Osteocyte (in vitro differentiated cells): ENCODE measurements around the gene SERPING1. TPM values are rescaled to one million over a fixed set of nuclear protein-coding genes. Genes with fewer than 3 reads are reported as not detected.

Source experiments
- DNase-seq: peaks from one replicate; pipeline ENCODE4 v3.0.0; 2021; ENCODE audit warnings: mixed read lengths; ENCODE audit not compliant: unreplicated experiment; ENCODE audit errors: extremely low spot score
- H3K27ac Mint-ChIP-seq: one replicate; pipeline ENCODE4 v1.8.0; 2021; ENCODE audit warnings: mild to moderate bottlenecking, mixed read lengths; ENCODE audit not compliant: unreplicated experiment
- H3K27me3 Mint-ChIP-seq: one replicate; pipeline ENCODE4 v1.8.0; 2021; ENCODE audit warnings: mixed read lengths; ENCODE audit not compliant: unreplicated experiment
- H3K36me3 Mint-ChIP-seq: one replicate; pipeline ENCODE4 v1.8.0; 2021; ENCODE audit warnings: mixed read lengths; ENCODE audit not compliant: unreplicated experiment
- H3K4me1 Mint-ChIP-seq: one replicate; pipeline ENCODE4 v1.8.0; 2021; ENCODE audit warnings: mixed read lengths; ENCODE audit not compliant: unreplicated experiment
- H3K4me3 Mint-ChIP-seq: one replicate; pipeline ENCODE4 v1.8.0; 2021; ENCODE audit warnings: mild to moderate bottlenecking, moderate library complexity, mixed read lengths; ENCODE audit not compliant: unreplicated experiment
- H3K9me3 Mint-ChIP-seq: one replicate; pipeline ENCODE4 v1.8.0; 2021; ENCODE audit warnings: mixed read lengths; ENCODE audit not compliant: unreplicated experiment
- CTCF ChIP-seq: fragments of 200-600 bp; sonication (generic); IDR thresholded peaks from 2 replicates; pipeline ENCODE4 v1.5.0; 2021; ENCODE audit warnings: antibody characterized with exemption, mild to moderate bottlenecking, moderate library complexity
- total RNA-seq: library from RNA; stranded (reverse); gene quantifications from 2 replicates; pipeline ENCODE4 v1.2.1, GENCODE V29; 2021

The SERPING1 gene
- total RNA-seq, 1 donor from 2014 or later: 21.9 TPM

- Mint-ChIP-seq H3K4me3 (peak overlapping the region; percentile 84), H3K27me3 (no peaks in the 10 kb centered on the region), H3K27ac (peak overlapping the region; percentile 93), H3K36me3 (no peaks in the 10 kb centered on the region), H3K9me3 (no peaks in the 10 kb centered on the region), H3K4me1 (peaks cover 26% of the 10 kb centered on the region)
- TF ChIP-seq CTCF: no peak
- no peak for DNase-seq
These were observed 30.5 kb upstream of the SERPING1 start for GRCh38 chr11:57566905-57567514.

DNA sequence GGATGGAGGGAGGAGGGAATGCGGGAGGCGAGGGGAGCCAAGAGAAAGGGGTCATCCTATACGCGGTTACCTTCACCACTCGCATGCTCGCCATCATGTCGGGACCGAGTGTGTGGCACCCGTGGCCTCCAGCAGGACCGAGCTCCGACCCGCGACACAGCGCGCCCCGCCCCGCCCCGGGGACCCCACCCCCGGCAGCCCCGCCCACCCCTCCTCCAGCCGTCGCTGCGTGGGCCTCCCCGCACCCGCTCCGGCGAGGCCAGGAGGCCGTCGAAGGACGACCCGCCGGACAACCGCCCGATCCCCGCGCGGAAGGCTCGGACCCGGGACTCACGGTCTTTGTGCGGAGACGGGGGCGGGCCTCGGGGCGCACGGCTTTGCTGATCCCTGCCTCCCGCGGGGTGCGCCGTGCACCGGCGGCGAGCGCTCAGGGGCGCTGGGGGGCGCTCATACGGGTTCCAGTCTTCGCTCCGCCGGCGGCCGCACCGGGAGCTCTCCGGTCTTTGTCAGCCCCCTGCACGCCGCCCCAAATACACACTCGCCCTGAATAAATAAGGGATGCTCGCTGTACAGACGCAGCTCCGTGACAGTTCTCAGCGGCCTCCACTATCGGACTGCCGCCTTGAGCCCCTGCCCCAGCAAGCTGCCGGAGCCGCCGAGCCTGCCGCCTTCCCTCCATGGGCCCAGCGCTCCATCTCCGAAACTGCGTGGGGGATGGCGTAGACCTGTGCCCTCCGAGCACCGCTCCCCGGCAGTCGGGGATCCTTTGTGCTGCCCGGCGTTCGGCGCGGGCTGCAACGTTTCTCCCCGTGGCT is 29.8 kb upstream of the SERPING1 start, which contains the start of gene UBE2L6:
Gene UBE2L6 (minus strand): TSS at position 158 of the 815 bp plus-strand sequence. CDS start 61 bp downstream, at position 97.
- peaks cover 26% of the 10 kb centered on the region for H3K4me1 Mint-ChIP-seq
- peak; percentile 95 for TF ChIP-seq CTCF
- DNase-seq: peak; percentile 93
- H3K27ac Mint-ChIP-seq: peak within 1 kb of the TSS; percentile 93
- H3K27me3 Mint-ChIP-seq: no peaks in the 10 kb centered on the region
- no peaks in the 10 kb centered on the region for H3K9me3 Mint-ChIP-seq
- peak within 1 kb of the TSS; percentile 97 for H3K4me3 Mint-ChIP-seq
- H3K36me3 Mint-ChIP-seq: no peaks in the 10 kb centered on the region

GRCh38 chr11:57568330-57568766 is 29.1 kb upstream of the SERPING1 start:
- no peaks in the 10 kb centered on the region for H3K27me3 Mint-ChIP-seq
- no peak for TF ChIP-seq CTCF
- H3K4me3 Mint-ChIP-seq: peak overlapping the region; percentile 97
- no peaks in the 10 kb centered on the region for H3K36me3 Mint-ChIP-seq
- peaks cover 26% of the 10 kb centered on the region for H3K4me1 Mint-ChIP-seq
- peak overlapping the region; percentile 89 for H3K27ac Mint-ChIP-seq
- H3K9me3 Mint-ChIP-seq: no peaks in the 10 kb centered on the region
- no peak for DNase-seq

DNA sequence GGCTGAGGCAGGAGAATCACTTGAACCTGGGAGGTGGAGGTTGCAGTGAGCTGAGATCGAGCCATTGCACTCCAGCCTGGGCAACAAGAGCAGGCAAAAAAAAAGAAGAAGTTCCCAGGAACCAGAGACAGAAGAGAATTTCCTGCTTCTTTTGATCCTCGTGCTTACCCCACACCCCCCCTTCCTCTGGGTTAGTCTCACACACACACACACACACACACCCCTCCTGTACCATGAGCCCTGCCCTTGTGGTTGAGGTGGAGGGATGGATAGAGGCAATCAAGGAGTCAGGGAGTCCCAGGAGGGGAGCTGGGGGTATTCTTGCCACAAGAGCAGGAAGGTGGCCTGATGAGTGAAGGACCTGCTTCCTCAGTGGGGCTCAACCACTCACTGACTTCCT is 25.9 kb upstream of the SERPING1 start:
- no peak for DNase-seq
- no peak overlapping the region for H3K27ac Mint-ChIP-seq
- peaks cover 18% of the 10 kb centered on the region for H3K27me3 Mint-ChIP-seq
- H3K36me3 Mint-ChIP-seq: no peaks in the 10 kb centered on the region
- H3K4me1 Mint-ChIP-seq: peaks cover 15% of the 10 kb centered on the region
- no peak overlapping the region for H3K4me3 Mint-ChIP-seq
- H3K9me3 Mint-ChIP-seq: no peaks in the 10 kb centered on the region
- TF ChIP-seq CTCF: no peak

DNA sequence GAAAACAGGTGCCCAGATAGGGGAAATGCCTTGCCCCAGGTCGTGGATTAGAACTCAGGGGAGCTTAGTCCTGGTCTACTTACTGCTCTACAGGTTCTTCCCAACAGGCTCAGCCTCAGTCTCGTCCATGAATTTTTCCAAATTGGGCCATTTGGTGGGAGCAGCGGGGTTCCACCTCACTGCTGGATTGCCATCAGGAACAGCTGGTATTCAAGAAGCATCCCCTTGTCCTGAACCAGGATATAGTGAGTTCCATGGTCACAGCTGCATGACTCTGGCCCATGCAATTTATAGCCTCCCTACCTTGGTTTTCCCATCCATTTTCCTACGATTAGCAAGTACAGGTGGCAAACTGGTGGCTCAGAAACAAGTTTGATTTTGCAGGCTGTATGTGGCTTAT is 23.4 kb upstream of the SERPING1 start:
- no peak overlapping the region for H3K4me3 Mint-ChIP-seq
- H3K36me3 Mint-ChIP-seq: no peaks in the 10 kb centered on the region
- no peak for TF ChIP-seq CTCF
- peaks cover 30% of the 10 kb centered on the region for H3K27me3 Mint-ChIP-seq
- no peak overlapping the region for H3K27ac Mint-ChIP-seq
- no peak for DNase-seq
- peaks cover 4% of the 10 kb centered on the region for H3K4me1 Mint-ChIP-seq
- H3K9me3 Mint-ChIP-seq: no peaks in the 10 kb centered on the region
